Ishikawa (cell line): ENCODE measurements around the gene ETNK2.

Source experiments
- CEBPB ChIP-seq: IDR thresholded peaks from 2 replicates; pipeline ENCODE4 v1.6.1; 2012
- CREB1 ChIP-seq: IDR thresholded peaks from 2 replicates; pipeline ENCODE4 v1.6.1; 2012; ENCODE audit warnings: low read depth
- EGR1 ChIP-seq: IDR thresholded peaks from 2 replicates; pipeline ENCODE4 v1.6.1; 2012
- EP300 ChIP-seq: IDR thresholded peaks from 2 replicates; pipeline ENCODE4 v1.6.1; 2012; ENCODE audit warnings: borderline replicate concordance
- FOXM1 ChIP-seq: IDR thresholded peaks from 2 replicates; pipeline ENCODE4 v1.6.1; 2012; ENCODE audit warnings: low read depth, borderline replicate concordance
- MAX ChIP-seq: IDR thresholded peaks from 2 replicates; pipeline ENCODE4 v1.6.1; 2012
- NFIC ChIP-seq: IDR thresholded peaks from 2 replicates; pipeline ENCODE4 v1.6.1; 2012
- RAD21 ChIP-seq: IDR thresholded peaks from 2 replicates; pipeline ENCODE4 v1.6.1; 2012; ENCODE audit warnings: low read depth
- REST ChIP-seq: IDR thresholded peaks from 2 replicates; pipeline ENCODE4 v1.6.1; 2012; ENCODE audit warnings: low read depth, mild to moderate bottlenecking
- TAF1 ChIP-seq: IDR thresholded peaks from 2 replicates; pipeline ENCODE4 v1.6.1; 2012; ENCODE audit warnings: low read depth, mild to moderate bottlenecking
- TCF12 ChIP-seq: IDR thresholded peaks from 2 replicates; pipeline ENCODE4 v1.6.1; 2012; ENCODE audit warnings: low read depth
- TEAD4 ChIP-seq: IDR thresholded peaks from 2 replicates; pipeline ENCODE4 v1.6.1; 2012
- YY1 ChIP-seq: IDR thresholded peaks from 2 replicates; pipeline ENCODE4 v1.6.1; 2012; ENCODE audit warnings: low read depth
- ZBTB7A ChIP-seq: IDR thresholded peaks from 2 replicates; pipeline ENCODE4 v1.6.1; 2012; ENCODE audit warnings: low read depth
- TF ChIP-seq, protein P1 (sequence below): IDR thresholded peaks from 2 replicates; pipeline ENCODE4 v1.6.1; 2012

The ETNK2 gene

GRCh38 chr1:204154568-204155255, 2.9 kb upstream of the ETNK2 start:
- no peak for TF ChIP-seq CREB1

GRCh38 chr1:204153667-204154066, 1.8 kb upstream of the ETNK2 start:
- TF ChIP-seq YY1, result no peak
- no peak for TF ChIP-seq REST
- TF ChIP-seq TEAD4, result no peak
- no peak for TF ChIP-seq EP300
- no peak for TF ChIP-seq EGR1
- no peak for TF ChIP-seq NFIC

- TF ChIP-seq FOXM1 (no peak), TCF12 (no peak), TAF1 (no peak), EGR1 (no peak)
These were observed 633 bp upstream of the ETNK2 start for GRCh38 chr1:204152310-204153044.

DNA sequence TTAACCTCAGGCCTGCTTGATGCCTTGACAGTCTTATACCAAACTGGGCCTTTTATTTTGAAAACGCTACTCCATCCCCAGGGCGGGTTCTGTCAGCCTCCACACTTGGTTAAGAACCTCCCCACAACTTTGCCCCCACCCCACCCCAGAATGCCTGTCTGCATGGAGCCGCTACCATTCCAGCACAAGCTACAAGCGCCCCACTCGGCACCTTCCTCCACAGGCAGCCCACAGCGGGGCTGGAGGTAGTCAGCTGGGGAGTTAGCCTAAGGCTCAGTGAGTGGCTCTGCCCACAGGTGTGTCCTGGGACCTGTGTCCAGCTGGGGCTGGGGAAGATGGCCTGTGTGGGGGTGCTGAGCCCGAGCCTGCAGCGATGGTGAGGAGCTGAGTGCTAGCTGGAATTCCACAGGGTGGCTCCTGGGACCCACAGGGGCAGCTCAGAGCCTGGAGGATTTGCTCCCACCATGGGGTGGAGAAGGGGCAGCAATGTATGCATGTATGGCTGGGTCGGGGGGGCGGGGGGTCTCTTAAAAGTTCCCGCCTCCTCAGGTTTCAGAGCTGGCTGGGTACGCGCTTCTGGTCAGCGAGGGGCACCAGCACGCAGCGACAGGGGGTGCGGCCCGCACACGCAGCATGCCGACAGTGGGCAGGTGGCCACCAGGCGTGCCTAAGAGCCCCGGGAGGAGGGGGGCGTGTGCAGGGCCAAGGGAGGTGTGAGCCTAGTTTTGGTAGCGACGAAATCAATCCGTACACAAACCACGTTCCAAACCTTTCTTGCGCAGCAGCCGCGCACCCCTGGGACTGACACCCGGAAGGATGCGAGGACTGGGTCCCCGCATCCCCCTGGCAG, 917 bp downstream of the ETNK2 start:
- TF ChIP-seq, protein P1, sequence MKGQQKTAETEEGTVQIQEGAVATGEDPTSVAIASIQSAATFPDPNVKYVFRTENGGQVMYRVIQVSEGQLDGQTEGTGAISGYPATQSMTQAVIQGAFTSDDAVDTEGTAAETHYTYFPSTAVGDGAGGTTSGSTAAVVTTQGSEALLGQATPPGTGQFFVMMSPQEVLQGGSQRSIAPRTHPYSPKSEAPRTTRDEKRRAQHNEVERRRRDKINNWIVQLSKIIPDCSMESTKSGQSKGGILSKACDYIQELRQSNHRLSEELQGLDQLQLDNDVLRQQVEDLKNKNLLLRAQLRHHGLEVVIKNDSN, result no peak
- TF ChIP-seq REST (no peak), ZBTB7A (peak; percentile 23), YY1 (no peak), TEAD4 (no peak; the same call in 1 of the 2 replicates), TAF1 (no peak), NFIC (no peak), MAX (peak; percentile 42)

DNA sequence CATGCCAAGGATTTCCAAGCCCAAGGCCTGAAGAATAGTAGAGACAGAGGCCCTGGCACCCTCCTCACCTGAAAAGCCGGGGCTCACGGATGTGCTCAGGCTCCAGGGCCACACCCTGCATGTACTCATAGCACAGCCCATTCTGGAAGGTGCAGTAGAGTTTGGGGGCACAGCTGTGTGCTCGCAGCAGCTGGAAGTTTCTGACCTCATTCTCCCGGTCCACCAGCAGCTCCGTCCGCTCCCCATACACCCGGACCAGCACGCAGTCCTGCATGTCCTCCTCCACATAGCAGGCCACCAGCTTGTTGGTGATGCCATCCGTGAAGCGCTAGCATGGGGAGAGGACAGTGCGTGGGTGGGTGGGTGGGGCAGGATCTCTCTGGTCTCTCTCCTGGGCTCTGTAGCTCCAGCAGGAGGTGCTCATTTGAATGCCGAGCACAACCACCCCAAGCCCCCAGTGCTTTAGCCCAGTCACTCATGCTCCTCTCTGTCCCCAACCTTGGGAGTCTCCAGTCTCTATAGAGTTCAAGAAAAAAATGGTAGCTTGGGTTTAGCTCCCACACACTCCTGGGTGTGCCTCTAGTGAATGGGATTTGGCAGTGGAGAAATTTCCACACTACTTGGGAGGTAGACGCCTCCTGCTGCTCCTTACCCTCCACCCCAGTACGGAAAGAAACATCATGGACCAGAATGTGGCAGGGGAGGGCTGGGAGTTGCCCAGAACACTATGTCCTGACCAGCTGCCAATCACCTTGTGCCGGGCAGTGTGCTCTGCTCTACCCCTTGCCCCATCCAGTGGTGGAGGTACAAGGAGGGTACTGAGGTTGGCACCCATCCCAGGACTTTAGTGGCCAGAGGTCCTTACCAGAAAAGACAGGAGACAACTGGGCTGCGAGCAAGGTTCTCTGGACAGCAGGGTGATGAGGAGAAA, 1.9 kb downstream of the ETNK2 start:
- no peak for TF ChIP-seq ZBTB7A
- no peak for TF ChIP-seq MAX
- no peak for TF ChIP-seq EGR1
- TF ChIP-seq TCF12, result no peak
- no peak for TF ChIP-seq FOXM1
- no peak for TF ChIP-seq NFIC
- no peak for TF ChIP-seq RAD21
- no peak for TF ChIP-seq EP300
- TF ChIP-seq TEAD4, result no peak
- no peak for TF ChIP-seq CREB1
- TF ChIP-seq, protein P1, result no peak
- no peak for TF ChIP-seq YY1
- no peak for TF ChIP-seq CEBPB
- TF ChIP-seq TAF1, result no peak
- no peak for TF ChIP-seq REST
